WTC11 (cell line): Measurements from ENCODE around the gene GRK2. TPM values are rescaled to one million over a fixed set of nuclear protein-coding genes. Genes with fewer than 3 reads are reported as not detected.

Experiments
- ATAC-seq: fragments of 200-7000 bp; cut with Tn5 transposase; 2 replicates; pipeline ENCODE4 v1.10.0; 2021; ENCODE audit warnings: mild to moderate bottlenecking, moderate library complexity
- CTCF ChIA-PET: fragments of 300-600 bp; sonication (Branson Sonifier 250); formaldehyde crosslinking; loops from one replicate; lab custom pipeline; 2021; ENCODE audit warnings: antibody characterized with exemption; lab: Charles Lee
- POLR2A ChIA-PET: fragments of 350-600 bp; sonication (Branson Sonifier 250); formaldehyde crosslinking; loops from one replicate; lab custom pipeline; 2021; ENCODE audit warnings: antibody characterized with exemption; lab: Charles Lee
- DNase-seq: peaks from one replicate; pipeline ENCODE4 v3.0.0; 2021; ENCODE audit warnings: low spot score
- H3K27ac Mint-ChIP-seq: 2 replicates; pipeline ENCODE4 v1.8.0; 2021; ENCODE audit warnings: mixed read lengths
- H3K27me3 Mint-ChIP-seq: 2 replicates; pipeline ENCODE4 v1.8.0; 2021; ENCODE audit warnings: low read depth, mild to moderate bottlenecking, moderate library complexity, mixed read lengths
- H3K36me3 Mint-ChIP-seq: 2 replicates; pipeline ENCODE4 v1.8.0; 2021; ENCODE audit warnings: mixed read lengths
- H3K4me1 Mint-ChIP-seq: 2 replicates; pipeline ENCODE4 v1.8.0; 2022; ENCODE audit warnings: mixed read lengths
- H3K4me3 Mint-ChIP-seq: 2 replicates; pipeline ENCODE4 v1.8.0; 2021; ENCODE audit warnings: mild to moderate bottlenecking, moderate library complexity, mixed read lengths
- H3K9me3 Mint-ChIP-seq: 2 replicates; pipeline ENCODE4 v1.8.0; 2021; ENCODE audit warnings: mixed read lengths
- ELF4 ChIP-seq: sonication (generic); formaldehyde crosslinking; IDR thresholded peaks from 2 replicates; pipeline ENCODE4 v1.8.1; 2022; ENCODE audit warnings: low read depth, mild to moderate bottlenecking, moderate library complexity, missing genetic modification reagents
- FOXK1 ChIP-seq: sonication (generic); formaldehyde crosslinking; IDR thresholded peaks from 2 replicates; pipeline ENCODE4 v1.8.0; 2022; ENCODE audit warnings: mild to moderate bottlenecking, moderate library complexity, missing genetic modification reagents
- KAT7 ChIP-seq: sonication (generic); formaldehyde crosslinking; IDR thresholded peaks from 2 replicates; pipeline ENCODE4 v1.8.1; 2023; ENCODE audit warnings: missing genetic modification reagents, mild to moderate bottlenecking, borderline replicate concordance
- PRRX2 ChIP-seq: fragments of 250-450 bp; sonication (Bioruptor Pico); IDR thresholded peaks from 2 replicates; pipeline ENCODE4 v1.8.0; 2021; ENCODE audit warnings: mild to moderate bottlenecking
- RORB ChIP-seq: fragments of 250-450 bp; sonication (Bioruptor Pico); IDR thresholded peaks from 2 replicates; pipeline ENCODE4 v1.9.0; 2021; ENCODE audit warnings: mild to moderate bottlenecking
- SMAD4 ChIP-seq: sonication (generic); formaldehyde crosslinking; IDR thresholded peaks from 2 replicates; pipeline ENCODE4 v1.8.0; 2022; ENCODE audit warnings: mild to moderate bottlenecking, missing genetic modification reagents
- SOX15 ChIP-seq: fragments of 250-450 bp; sonication (Bioruptor Pico); IDR thresholded peaks from 2 replicates; pipeline ENCODE4 v1.9.0; 2021; ENCODE audit warnings: mild to moderate bottlenecking
- SP1 ChIP-seq: sonication (generic); formaldehyde crosslinking; conservative IDR thresholded peaks from 2 replicates; pipeline ENCODE4 v1.8.1; 2022; ENCODE audit warnings: missing genetic modification reagents
- TCF7 ChIP-seq: sonication (generic); formaldehyde crosslinking; IDR thresholded peaks from 2 replicates; pipeline ENCODE4 v1.8.0; 2022; ENCODE audit warnings: mild to moderate bottlenecking, low read depth, missing genetic modification reagents, moderate library complexity
- ZNF138 ChIP-seq: sonication (generic); formaldehyde crosslinking; conservative IDR thresholded peaks from 2 replicates; pipeline ENCODE4 v1.8.1; 2022; ENCODE audit warnings: mild to moderate bottlenecking, moderate library complexity, missing genetic modification reagents
- ZNF232 ChIP-seq: sonication (generic); formaldehyde crosslinking; IDR thresholded peaks from 2 replicates; pipeline ENCODE4 v1.8.0; 2022; ENCODE audit warnings: mild to moderate bottlenecking, missing genetic modification reagents
- ZNF396 ChIP-seq: fragments of 250-450 bp; sonication (Bioruptor Pico); IDR thresholded peaks from 2 replicates; pipeline ENCODE4 v1.8.0; 2021; ENCODE audit warnings: mild to moderate bottlenecking, moderate library complexity, borderline replicate concordance
- ZNF416 ChIP-seq: fragments of 250-450 bp; sonication (Bioruptor Pico); IDR thresholded peaks from 2 replicates; pipeline ENCODE4 v1.9.0; 2021; ENCODE audit warnings: mild to moderate bottlenecking, inconsistent platforms
- total RNA-seq: library from RNA; stranded (reverse); gene quantifications from 3 replicates; pipeline ENCODE4 v1.2.3, GENCODE V29; 2021
- TF ChIP-seq, protein P1 (sequence below): sonication (generic); formaldehyde crosslinking; IDR thresholded peaks from 2 replicates; pipeline ENCODE4 v1.8.0; 2022; ENCODE audit warnings: mild to moderate bottlenecking, missing genetic modification reagents
- TF ChIP-seq, protein P2 (sequence below): fragments of 200-600 bp; IDR thresholded peaks from 2 replicates; pipeline ENCODE4 v1.8.0; 2022; ENCODE audit warnings: antibody characterized with exemption
- TF ChIP-seq, protein P3 (sequence below): sonication (generic); formaldehyde crosslinking; IDR thresholded peaks from 2 replicates; pipeline ENCODE4 v1.8.0; 2022; ENCODE audit warnings: mild to moderate bottlenecking, missing genetic modification reagents
- TF ChIP-seq, protein P4 (sequence below): sonication (generic); formaldehyde crosslinking; IDR thresholded peaks from 2 replicates; pipeline ENCODE4 v1.8.1; 2023; ENCODE audit warnings: mild to moderate bottlenecking, missing genetic modification reagents
- TF ChIP-seq, protein P5 (sequence below): sonication (generic); formaldehyde crosslinking; IDR thresholded peaks from 2 replicates; pipeline ENCODE4 v1.8.1; 2023; ENCODE audit warnings: mild to moderate bottlenecking, missing genetic modification reagents, moderate library complexity
- TF ChIP-seq, protein P6 (sequence below): fragments of 250-450 bp; sonication (Bioruptor Pico); conservative IDR thresholded peaks from 2 replicates; pipeline ENCODE4 v1.9.0; 2021; ENCODE audit warnings: mild to moderate bottlenecking
- TF ChIP-seq, protein P7 (sequence below): sonication (generic); formaldehyde crosslinking; IDR thresholded peaks from 2 replicates; pipeline ENCODE4 v1.8.0; 2023; ENCODE audit warnings: missing genetic modification reagents
- TF ChIP-seq, protein P8 (sequence below): sonication (generic); formaldehyde crosslinking; IDR thresholded peaks from 2 replicates; pipeline ENCODE4 v1.8.1; 2022; ENCODE audit warnings: mild to moderate bottlenecking, moderate library complexity, missing genetic modification reagents

Gene GRK2
- total RNA-seq, 1 experiment from 2014 or later = 68.1 TPM

DNA sequence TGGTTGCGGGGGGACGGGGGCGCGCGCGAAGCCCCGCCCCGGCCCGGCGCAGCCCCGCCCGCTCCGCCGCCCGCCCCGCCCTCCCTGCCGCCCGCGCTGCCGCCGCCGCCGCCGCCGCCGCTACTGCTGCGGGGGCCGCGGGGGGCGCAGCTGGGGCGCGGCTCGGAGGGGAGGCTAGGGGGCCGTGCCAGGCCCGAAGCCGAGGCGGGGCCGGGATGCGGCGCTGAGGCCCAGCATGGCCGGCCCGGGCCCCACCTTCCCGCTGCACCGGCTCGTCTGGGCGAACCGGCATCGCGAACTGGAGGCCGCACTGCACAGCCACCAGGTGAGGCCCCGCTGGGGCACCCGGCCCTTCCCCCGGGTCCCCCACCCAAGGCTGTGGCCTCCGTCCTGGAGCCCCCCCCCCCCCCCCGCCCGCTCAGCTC lies 23.0 kb downstream of the GRK2 start, which contains the start of gene ANKRD13D:
Gene ANKRD13D (plus strand): TSS at position 78 of the 425 bp plus-strand sequence. CDS start 158 bp downstream, at position 236.
- peaks cover 15% of the 10 kb centered on the region for H3K36me3 Mint-ChIP-seq
- POLR2A ChIA-PET = interaction anchor here (0.7 to 3.2 kb wide), 5 partner anchors 12 to 170 kb away, joined by 3 to 24 read pairs (median 7); partner anchors contain the start of genes KDM2A and SSH3
- CTCF ChIA-PET = interaction anchor here (0.5 to 3.0 kb wide), 22 partner anchors 9 to 1442 kb away, joined by 3 to 39 read pairs (median 4); partner anchors contain the start of genes NUDT8, POLD4, PPP1CA and SSH3
- H3K27me3 Mint-ChIP-seq = no peaks in the 10 kb centered on the region
- TF ChIP-seq, protein P1, sequence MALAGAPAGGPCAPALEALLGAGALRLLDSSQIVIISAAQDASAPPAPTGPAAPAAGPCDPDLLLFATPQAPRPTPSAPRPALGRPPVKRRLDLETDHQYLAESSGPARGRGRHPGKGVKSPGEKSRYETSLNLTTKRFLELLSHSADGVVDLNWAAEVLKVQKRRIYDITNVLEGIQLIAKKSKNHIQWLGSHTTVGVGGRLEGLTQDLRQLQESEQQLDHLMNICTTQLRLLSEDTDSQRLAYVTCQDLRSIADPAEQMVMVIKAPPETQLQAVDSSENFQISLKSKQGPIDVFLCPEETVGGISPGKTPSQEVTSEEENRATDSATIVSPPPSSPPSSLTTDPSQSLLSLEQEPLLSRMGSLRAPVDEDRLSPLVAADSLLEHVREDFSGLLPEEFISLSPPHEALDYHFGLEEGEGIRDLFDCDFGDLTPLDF (CRISPR knock-in tag) = no peak
- 0 out of 2 replicates have a peak, but pooled peaks have one; percentile 23 for TF ChIP-seq ZNF232 (CRISPR knock-in tag)
- peak; percentile 38; the same call in 1 of the 2 replicates for TF ChIP-seq SP1 (CRISPR knock-in tag)
- DNase-seq (no peak), ATAC-seq (peak; percentile 32)
- peak within 1 kb of the TSS; percentile 87 for H3K4me3 Mint-ChIP-seq
- H3K4me1 Mint-ChIP-seq = peaks cover 15% of the 10 kb centered on the region
- H3K9me3 Mint-ChIP-seq = no peaks in the 10 kb centered on the region
- H3K27ac Mint-ChIP-seq = peak within 1 kb of the TSS; percentile 95

DNA sequence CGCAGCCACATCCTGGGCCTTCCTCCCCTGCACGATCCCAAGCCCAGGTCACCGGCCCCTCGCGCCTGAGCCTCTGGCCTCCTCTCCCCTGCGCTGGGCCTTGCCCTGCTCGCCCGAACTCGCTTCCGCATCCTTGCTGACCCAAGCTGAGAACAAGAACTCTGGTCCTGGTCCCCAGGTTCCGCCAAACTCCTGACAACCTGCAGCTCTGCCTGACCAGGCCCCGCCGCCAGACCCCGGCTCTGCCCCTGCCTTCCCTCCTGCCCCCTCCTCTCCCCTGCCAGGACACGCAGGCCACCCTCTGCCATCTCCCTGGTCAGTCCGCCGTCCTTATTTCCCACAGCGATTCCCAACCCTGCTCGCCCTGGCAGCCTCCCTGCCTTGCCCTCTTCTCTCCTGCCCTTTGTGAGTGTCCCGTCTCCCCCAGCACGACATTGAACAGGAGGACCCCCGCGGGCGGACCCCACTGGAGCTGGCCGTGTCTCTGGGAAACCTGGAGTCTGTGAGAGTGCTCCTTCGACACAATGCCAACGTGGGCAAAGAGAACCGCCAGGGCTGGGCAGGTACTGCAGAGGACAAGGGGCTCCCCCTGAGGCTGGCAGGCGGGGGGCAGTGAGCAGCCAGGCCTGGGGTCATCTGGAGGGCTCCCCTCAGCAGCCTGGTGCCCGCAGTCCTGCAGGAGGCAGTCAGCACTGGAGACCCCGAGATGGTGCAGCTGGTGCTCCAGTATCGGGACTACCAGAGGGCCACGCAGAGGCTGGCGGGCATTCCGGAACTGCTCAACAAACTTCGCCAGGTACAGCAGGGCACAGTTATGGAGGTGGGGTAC lies 23.6 kb downstream of the GRK2 start:
- no peak for TF ChIP-seq ZNF138 (CRISPR knock-in tag)
- no peak for TF ChIP-seq ZNF396 (CRISPR knock-in tag)
- no peak for TF ChIP-seq PRRX2 (CRISPR knock-in tag)
- TF ChIP-seq ZNF416 (CRISPR knock-in tag) = no peak
- TF ChIP-seq, protein P2, sequence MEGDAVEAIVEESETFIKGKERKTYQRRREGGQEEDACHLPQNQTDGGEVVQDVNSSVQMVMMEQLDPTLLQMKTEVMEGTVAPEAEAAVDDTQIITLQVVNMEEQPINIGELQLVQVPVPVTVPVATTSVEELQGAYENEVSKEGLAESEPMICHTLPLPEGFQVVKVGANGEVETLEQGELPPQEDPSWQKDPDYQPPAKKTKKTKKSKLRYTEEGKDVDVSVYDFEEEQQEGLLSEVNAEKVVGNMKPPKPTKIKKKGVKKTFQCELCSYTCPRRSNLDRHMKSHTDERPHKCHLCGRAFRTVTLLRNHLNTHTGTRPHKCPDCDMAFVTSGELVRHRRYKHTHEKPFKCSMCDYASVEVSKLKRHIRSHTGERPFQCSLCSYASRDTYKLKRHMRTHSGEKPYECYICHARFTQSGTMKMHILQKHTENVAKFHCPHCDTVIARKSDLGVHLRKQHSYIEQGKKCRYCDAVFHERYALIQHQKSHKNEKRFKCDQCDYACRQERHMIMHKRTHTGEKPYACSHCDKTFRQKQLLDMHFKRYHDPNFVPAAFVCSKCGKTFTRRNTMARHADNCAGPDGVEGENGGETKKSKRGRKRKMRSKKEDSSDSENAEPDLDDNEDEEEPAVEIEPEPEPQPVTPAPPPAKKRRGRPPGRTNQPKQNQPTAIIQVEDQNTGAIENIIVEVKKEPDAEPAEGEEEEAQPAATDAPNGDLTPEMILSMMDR = no peak
- TF ChIP-seq, protein P3, sequence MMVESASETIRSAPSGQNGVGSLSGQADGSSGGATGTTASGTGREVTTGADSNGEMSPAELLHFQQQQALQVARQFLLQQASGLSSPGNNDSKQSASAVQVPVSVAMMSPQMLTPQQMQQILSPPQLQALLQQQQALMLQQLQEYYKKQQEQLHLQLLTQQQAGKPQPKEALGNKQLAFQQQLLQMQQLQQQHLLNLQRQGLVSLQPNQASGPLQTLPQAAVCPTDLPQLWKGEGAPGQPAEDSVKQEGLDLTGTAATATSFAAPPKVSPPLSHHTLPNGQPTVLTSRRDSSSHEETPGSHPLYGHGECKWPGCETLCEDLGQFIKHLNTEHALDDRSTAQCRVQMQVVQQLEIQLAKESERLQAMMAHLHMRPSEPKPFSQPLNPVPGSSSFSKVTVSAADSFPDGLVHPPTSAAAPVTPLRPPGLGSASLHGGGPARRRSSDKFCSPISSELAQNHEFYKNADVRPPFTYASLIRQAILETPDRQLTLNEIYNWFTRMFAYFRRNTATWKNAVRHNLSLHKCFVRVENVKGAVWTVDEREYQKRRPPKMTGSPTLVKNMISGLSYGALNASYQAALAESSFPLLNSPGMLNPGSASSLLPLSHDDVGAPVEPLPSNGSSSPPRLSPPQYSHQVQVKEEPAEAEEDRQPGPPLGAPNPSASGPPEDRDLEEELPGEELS = no peak
- no peak for TF ChIP-seq RORB
- no peak for TF ChIP-seq FOXK1
- TF ChIP-seq, protein P4, sequence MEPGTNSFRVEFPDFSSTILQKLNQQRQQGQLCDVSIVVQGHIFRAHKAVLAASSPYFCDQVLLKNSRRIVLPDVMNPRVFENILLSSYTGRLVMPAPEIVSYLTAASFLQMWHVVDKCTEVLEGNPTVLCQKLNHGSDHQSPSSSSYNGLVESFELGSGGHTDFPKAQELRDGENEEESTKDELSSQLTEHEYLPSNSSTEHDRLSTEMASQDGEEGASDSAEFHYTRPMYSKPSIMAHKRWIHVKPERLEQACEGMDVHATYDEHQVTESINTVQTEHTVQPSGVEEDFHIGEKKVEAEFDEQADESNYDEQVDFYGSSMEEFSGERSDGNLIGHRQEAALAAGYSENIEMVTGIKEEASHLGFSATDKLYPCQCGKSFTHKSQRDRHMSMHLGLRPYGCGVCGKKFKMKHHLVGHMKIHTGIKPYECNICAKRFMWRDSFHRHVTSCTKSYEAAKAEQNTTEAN (CRISPR knock-in tag) = no peak
- TF ChIP-seq SOX15 = no peak
- TF ChIP-seq TCF7 (CRISPR knock-in tag) = no peak
- no peak for TF ChIP-seq KAT7
- TF ChIP-seq ELF4 = no peak
- TF ChIP-seq, protein P5, sequence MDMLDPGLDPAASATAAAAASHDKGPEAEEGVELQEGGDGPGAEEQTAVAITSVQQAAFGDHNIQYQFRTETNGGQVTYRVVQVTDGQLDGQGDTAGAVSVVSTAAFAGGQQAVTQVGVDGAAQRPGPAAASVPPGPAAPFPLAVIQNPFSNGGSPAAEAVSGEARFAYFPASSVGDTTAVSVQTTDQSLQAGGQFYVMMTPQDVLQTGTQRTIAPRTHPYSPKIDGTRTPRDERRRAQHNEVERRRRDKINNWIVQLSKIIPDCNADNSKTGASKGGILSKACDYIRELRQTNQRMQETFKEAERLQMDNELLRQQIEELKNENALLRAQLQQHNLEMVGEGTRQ (CRISPR knock-in tag) = no peak
- TF ChIP-seq, protein P6, sequence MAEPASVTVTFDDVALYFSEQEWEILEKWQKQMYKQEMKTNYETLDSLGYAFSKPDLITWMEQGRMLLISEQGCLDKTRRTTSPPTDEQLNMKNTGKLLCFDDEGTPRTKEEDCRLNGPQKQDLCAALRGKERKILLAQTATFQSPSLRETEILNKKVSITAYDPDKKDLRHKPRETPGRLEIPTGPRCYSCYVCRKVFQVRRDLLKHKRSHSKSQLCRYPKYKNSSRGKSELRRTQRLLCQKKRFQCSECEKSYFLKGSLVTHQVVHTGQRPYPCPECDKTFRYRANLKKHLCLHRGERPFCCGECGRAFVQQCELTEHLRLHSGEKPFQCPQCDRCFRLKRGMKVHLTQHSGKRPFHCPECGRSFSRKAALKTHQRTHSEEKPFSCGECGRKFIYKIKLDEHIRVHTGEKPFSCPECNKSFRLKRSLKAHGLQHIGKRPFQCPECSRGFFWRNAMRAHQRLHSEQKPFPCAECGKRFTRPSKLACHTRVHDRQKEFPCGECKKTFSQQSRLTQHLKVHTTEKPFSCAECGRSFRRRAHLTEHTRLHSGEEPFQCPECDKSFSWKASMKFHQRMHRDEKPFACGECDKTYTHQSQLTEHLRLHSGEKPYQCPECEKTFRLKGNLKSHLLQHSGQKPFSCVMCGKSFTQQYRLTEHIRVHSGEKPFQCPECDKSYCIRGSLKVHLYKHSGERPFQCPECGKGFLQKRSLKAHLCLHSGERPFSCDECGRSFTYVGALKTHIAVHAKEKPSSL (CRISPR knock-in tag) = no peak
- no peak for TF ChIP-seq SMAD4 (CRISPR knock-in tag)
- TF ChIP-seq, protein P7, sequence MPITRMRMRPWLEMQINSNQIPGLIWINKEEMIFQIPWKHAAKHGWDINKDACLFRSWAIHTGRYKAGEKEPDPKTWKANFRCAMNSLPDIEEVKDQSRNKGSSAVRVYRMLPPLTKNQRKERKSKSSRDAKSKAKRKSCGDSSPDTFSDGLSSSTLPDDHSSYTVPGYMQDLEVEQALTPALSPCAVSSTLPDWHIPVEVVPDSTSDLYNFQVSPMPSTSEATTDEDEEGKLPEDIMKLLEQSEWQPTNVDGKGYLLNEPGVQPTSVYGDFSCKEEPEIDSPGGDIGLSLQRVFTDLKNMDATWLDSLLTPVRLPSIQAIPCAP = no peak
- TF ChIP-seq, protein P8, sequence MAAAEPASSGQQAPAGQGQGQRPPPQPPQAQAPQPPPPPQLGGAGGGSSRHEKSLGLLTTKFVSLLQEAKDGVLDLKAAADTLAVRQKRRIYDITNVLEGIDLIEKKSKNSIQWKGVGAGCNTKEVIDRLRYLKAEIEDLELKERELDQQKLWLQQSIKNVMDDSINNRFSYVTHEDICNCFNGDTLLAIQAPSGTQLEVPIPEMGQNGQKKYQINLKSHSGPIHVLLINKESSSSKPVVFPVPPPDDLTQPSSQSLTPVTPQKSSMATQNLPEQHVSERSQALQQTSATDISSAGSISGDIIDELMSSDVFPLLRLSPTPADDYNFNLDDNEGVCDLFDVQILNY (CRISPR knock-in tag) = no peak
- Mint-ChIP-seq H3K4me3 (peak overlapping the region; percentile 87), H3K27ac (no peak overlapping the region), H3K27me3 (no peaks in the 10 kb centered on the region), H3K9me3 (no peaks in the 10 kb centered on the region), H3K36me3 (peaks cover 21% of the 10 kb centered on the region), H3K4me1 (peaks cover 15% of the 10 kb centered on the region)
- peak; percentile 5 for ATAC-seq
- ChIA-PET POLR2A (interaction anchor here (0.7 to 3.2 kb wide), 4 partner anchors 13 to 171 kb away, joined by 3 to 24 read pairs (median 9); partner anchors contain the start of genes KDM2A and SSH3), CTCF (interaction anchor here (0.6 to 3.0 kb wide), 8 partner anchors 12 to 339 kb away, joined by 3 to 39 read pairs (median 12); partner anchors contain the start of genes NUDT8 and SSH3)
- no peak for DNase-seq
